ENCODE results near the gene CFHR4.
"Not testable (repeated sequence)": the region's sequence is repeated elsewhere in the genome, so short reads cannot be mapped to it uniquely, and the experiment has no call there.

The CFHR4 gene

DNA sequence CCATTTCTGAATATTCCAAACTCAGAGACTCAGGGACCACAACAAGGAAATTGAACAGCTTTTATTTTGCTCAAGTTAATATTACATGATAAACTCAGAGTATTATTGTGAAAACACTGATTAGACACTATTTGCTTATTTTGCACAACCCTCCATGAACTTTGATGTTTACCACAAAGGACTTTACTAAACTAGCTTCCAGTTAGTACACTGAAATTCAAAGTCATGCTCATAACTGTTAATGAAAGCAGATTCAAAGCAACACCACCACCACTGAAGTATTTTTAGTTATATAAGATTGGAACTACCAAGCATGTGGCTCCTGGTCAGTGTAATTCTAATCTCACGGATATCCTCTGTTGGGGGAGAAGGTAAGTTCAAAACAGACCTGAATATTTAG is 55.7 kb downstream of the CFHR4 start, which contains the start of gene CFHR2:
Gene CFHR2 (plus strand): TSS at position 171 of the 400 bp plus-strand sequence. CDS start 143 bp downstream, at position 314.
- not testable (repeated sequence) for DNase-seq

DNA sequence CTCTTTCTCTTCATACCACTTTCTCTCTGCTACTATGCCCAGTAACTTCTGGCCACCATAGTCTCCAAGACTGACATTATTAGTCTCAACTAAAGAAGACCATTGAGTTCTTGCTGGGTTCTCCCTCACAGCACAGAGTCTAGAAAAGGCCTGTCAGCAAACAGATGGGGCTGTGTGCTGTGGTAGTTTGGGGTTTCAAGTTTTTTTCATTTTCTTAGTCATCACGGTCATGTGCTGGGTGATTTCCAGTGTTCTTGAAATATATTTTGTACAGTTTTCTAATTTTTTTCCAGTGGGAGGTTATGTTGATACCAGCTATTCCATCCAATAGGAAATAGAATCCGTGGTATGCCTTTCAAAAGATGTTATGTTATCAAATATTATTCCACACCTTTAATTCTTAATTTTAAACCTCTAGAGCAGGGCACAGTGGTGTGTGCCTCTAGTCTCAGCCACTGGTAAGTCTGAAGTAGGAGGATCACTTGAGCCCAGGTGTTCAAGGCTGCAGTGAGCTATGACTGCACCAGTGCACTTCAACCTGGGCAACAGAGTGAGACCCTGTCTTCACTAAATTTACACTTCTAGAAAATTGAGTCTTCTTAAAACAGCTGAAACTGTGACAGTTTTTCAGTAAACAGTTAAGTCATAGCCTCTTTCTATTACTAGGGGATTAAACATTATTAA is 64.0 kb downstream of the CFHR4 start:
- no peak for DNase-seq

DNA sequence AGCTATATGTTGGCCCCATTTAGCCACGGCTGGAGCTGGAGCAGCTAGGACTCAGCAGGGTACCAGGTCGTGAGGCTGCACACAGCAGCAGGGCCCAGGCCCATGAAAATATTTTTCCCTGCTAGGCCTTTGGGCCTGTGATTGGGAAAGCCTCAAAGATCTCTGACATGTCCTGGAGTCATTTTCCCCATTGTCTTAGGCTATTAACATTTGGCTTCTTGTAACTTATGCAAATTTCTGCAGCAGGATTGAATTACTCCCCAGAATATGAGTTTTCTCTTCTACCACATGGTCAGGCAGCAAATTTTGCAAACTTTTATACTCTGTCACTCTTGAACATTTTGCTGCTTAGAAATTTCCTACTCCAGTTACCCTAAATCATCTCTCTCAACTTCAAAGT is 66.9 kb downstream of the CFHR4 start:
- no peak for DNase-seq

DNA sequence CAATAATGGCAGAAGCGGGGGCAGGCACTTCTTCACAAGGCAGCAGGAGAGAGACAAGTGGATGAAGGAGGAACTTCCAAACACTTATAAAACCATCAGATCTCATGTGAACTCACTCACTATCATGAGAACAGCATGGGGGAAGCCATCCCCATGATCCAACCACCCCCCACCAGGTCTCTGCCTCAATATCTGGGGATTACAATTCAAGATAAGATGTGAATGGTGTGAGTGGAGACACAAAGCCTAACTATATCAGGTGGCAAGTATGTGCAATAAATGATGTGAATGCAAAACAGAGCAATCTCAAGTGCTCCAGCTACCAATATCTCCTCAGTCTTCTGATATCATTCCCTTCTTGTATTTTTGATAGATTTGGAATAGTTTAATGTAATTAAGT is 68.1 kb downstream of the CFHR4 start:
- DNase-seq, result no peak

DNA sequence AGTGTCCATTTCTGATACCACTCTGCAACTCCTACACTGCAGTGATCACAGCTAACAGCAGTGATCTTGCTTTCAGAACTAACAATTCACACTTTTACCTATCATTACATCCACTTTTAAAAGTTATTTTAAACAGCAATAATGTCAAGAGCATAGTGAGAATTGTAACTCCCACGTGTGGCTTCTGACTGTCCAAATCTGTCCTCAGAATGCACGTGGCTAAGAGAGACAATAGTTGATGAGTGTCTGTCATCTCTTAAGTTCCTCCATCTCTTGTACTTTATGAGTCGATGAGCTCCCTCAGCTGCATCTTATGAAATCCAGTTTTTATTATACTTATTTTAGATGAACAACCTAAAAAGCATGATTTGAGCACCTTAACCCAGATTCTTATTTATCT is 73.0 kb downstream of the CFHR4 start:
- no peak for DNase-seq

Data from suppressor macrophage treated with lipopolysaccharide for 4 hours (primary cell).